ENCODE measurements around the gene SCRN1.
A peak's percentile ranks its signal among the peaks of the same experiment; 100 is the strongest.

The SCRN1 gene

DNA sequence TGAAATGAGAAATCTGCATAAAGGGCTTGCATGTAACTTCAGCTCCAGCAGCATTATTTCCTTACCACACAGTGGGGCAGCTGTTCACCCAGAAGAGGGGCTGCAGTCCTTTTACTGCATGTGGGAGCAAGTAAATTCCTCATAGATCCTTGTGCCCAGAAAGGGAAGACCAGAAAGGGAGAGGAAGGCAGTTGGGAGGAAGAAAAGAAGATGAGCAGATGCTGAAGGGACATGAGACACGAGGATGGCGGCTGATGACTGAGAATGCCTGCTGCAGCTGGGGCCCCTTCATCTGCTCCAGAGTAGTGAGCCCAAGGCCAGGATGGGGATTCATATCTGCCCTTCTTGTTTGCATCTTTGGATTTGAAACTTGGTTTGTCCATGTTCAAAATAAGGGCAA is 102.8 kb downstream of the SCRN1 start:
- DNase-seq, result no peak

DNA sequence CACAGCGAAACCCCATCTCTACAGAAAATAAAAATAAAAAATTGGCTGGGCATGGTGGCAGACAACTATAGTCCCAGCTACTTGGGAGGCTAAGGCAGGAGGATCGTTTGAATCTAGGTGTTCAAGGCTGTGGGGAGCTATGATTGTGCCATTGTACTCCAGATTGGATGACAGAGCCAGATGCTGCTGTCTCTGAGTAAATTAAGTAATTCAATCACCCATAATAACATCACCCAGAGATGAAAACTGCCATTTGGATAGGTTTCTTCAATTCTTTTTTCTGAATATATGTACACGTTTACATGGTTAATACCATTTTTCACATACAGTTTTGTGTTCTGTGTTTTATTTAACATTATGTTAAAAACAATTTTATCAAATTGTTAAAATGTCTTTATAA is 104.0 kb downstream of the SCRN1 start:
- no peak for DNase-seq

DNA sequence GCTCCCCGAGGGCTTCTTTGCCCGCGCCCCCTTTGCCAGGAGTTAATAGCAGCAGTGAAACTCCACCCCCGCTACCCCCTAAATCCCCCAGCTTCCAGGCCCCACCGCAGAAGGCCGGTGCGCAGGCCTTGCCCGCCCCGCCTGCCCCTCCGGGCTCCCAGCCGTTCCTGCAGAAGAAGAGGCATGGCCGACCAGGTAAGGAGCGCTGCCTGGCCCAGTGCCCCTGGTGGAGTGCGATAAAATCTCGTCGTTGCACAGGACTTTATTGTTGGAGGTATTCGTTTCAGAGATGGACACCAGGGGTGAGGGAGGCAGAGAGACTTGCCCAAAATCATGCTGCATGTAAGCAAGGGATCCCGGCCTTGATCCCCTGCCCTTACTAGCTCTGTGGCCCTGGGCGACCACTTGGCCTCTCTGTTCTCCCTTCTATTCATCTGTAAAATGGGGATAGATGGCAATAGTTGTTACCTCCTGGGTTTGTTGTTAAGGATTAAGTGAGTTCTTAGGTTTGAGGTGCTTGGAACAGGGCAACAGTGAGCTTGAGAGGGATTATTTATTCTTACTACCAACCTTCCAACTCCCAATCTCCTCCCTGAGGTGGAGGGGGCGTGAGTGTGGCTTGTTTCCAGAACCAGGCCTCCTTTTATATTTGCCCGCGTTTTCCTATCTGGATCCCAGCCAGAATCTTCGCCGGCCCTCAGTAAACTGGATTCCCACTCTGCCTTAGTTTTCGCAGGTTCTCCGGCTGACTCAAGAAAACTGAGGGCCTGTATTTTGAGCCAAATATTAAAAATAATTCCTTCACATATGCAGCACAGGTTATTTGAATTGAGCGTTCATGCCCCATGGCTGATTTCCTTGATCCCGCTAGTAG is 105.0 kb downstream of the SCRN1 start:
- peak; percentile 56 for DNase-seq

DNA sequence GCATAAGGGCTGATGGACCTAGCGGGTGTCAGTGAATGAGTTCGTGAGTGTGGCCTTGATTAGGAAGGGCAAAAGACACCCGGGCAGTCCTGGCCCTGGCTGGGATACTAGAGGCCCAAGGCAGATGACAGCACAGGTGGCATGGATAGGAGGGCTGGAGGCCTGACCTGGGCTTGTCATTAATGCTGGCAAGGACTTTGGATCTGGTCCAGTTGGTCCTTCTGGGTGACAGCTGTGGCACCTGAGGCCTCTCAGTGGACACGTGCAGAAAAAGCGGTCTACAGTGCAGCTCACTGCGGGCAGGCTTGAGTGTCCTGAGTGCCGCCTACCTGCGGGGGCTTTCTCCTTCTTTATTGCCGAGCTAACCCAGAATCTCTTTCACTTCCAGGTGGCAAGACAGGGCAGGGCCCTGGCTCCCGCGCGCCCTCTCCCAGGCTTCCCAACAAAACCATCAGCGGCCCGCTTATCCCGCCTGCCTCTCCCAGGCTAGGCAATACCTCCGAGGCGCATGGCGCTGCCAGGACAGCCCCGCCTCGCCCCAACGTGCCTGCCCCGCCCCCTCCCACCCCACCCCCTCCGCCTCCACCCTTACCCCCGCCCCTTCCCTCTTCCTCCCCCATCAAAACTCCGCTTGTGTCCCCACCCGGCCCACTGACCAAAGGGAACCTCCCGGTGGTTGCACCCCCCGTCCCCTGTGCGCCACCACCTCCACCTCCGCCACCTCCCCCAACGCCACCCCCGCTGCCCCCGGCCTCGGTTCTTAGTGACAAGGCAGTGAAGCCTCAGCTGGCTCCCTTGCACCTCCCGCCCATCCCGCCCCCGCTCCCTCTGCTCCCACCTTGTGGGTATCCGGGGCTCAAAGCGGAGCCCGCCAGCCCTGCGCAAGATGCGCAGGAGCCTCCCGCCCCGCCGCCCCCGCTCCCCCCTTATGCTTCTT is 105.9 kb downstream of the SCRN1 start:
- peak; percentile 58 for DNase-seq

DNA sequence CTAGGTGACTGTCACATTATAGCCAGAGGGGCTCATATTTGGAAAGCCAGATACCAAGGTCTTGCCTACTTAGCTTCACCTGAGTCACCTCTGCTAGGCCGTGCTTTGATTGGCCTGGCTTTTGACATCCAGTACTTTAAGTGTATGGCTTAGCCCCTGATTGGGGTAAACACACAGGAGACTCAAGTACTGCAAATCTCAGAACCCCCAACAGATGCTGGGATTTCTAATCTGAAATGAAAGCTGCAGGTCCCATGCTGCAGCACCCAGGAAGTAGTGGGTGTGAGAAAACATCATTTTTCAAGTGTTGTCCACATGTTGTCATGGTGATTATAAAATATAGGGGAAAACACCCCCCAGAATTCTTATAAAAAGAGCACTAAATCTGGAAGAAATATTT is 107.1 kb downstream of the SCRN1 start:
- DNase-seq, result no peak

DNA sequence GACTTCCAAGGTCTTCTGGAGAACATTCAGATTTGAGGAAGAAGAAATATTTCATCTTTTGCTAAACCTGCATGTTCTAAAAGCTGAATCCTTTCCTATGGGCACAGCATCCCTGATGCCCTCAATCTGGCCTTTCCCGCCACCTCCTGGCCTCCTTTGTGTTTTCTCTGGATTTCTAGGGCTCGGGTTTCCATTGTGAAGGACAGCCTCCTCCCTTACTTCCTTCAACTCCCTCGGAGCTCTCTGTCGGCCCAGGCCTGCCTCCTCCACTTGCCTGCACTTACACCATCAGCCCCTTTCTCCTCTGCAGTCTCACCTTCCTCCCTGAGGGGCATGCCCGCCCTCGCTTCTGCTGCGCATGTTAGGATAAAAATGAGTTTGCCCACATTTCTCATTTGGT is 107.9 kb downstream of the SCRN1 start:
- peak; percentile 38 for DNase-seq

DNA sequence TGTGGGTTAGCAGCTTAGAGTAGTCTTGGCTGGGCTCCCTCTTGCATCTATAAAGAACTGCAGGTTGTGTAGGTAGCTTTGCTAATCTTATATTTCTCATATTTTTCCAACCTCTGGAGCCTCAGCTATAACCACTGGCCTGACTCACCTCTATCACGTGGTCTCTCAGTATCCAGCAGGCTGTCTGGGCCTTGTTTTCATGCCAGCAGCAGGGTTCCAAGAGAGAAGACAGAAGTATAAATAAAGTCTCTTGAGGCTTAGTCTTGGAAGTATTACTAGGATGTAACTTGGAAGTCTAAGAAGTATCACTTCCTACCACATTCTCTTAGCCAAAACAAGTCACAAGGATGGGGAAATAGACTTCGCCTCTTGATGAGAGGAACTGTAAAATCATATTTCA is 110.0 kb downstream of the SCRN1 start:
- DNase-seq, result no peak

DNA sequence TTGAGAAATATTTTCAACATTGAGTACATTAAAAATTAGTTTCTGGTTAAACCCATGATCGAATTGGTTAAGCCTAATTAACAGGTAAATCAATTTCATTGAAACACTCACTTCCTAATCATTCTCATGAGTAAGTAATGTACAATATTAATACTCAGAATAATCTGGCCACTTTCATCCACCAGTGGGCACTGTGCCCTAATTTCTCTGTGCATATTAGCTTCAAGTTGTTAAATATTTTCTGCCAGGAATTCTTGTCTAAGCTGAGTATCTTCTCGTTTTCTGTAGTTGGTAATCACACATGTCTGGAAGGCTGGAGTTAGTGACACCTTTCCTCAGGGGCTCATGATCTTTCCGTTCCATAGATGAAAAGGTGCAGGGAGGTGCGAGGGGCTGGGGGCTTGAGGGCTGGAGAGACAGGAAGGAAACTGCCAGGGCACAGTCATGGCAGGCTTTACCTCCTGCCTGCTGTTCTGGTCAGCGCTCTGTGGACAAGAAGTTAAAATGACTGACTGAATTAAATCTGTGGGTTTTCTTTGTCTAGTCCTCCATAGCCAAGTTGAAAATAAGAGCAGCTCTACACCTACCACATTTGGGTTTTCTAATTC is 111.4 kb downstream of the SCRN1 start:
- peak; percentile 42 for DNase-seq

DNA sequence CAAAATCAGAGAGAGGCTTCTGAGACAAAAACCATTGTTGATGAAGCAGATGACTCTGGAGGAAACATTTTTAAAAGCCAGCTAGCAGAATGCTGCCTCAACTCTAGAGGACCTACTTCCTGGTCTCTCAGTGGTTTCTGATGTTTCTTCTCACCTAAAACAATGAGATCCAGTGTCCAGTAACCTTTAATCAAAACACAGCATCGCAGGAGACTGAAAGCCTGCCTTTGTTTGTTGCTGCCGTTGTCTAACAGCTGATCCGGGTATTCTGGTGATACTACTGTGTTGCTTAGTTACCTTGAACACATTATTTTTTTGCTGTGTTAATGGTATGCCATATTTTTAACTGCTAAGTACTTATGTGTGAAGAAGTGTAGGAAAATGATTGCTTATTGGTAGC is 112.4 kb downstream of the SCRN1 start:
- DNase-seq, result peak; percentile 8

DNA sequence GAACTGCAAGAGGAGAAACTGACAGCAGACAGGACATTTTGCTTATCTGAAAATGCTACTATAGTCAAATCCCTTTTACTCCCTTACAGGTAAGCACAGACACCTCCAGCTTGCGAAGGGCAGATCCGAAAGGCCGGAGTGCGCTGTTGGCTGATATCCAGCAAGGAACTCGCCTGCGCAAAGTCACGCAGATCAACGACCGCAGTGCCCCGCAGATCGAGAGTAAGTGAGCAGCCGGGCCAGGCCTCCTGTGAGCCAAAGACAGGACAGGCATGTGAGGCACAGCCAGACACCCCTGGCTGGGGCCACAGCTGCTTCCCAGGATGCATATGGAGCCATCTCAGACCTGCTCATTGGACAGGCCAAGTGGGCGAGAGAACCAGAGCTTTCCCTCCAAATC is 113.9 kb downstream of the SCRN1 start:
- DNase-seq, result no peak

DNA sequence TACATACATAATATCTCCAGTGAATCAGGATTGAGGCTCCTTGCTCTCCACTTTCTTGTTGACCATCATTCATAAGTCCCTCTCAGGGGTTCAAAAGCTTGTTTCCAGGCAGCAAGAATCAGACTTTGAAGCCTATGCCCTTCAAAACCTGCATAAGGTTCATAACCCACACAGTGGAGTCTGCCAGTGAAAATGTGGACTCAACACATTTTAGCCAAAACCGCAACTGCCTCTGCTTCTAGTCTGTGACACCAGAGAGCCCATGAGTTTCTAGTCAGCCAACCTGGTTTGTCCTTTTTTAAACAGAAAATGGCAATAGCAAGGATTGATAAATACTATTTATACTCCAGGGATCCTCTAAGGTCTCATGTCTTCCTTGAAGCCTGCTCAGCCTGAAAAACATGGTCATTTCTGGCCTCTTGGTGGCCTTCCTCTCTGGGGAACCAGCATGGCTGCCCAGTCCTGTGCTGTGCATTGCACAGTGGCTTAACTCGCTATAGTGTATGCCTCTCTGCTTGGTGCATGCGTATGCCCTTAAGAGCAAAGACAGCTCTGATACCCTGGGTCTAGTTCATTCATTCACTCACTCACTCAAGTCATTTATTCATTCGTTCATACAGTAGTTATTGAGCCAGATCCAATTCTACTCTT is 115.8 kb downstream of the SCRN1 start:
- DNase-seq, result no peak

DNA sequence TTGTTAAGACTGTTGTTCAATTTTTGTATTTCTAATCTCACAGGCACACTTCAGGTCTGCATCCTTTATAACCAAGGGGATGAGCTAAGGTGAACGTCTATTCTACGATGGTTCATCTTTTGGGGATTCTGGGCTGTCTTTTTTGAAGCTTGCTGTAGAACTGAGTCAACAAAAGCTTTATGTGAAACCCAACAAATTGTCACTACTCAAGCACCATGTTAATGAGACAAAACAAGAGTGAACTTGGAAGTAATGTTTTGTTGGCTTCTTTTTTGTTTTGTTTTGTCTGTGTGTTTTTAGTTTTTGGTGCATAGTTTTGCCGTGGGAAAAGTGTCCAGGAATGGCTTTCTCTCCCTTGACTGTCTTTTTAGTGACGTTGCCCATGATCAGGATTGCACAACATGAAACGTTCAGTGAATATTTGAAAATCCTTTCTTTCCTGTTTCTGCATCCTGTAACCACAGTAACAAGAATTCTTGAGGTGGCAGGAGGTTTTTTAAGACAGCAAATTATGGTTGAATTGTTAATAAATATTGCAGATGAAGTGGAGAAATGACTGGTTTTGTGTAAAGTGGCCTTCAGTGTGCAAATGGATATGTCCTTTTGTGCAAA is 117.7 kb downstream of the SCRN1 start:
- DNase-seq, result no peak

All from NCI-H510A treated with DMSO at 0.1 percent for 48 hours (cell line).